CD4-positive, alpha-beta T cell (primary cell): ENCODE data around the gene NOD2. TPM values are rescaled to one million over a fixed set of nuclear protein-coding genes. Genes with fewer than 3 reads are reported as not detected.

Experiments
- ATAC-seq: fragments of 200-7000 bp; cut with Tn5 transposase; one replicate; pipeline ENCODE4 v1.10.0; 2022; ENCODE audit warnings: mild to moderate bottlenecking; ENCODE audit not compliant: poor library complexity
- CTCF ChIA-PET: fragments of 350-600 bp; sonication (Branson Sonifier 250); formaldehyde crosslinking; loops from one replicate; lab custom pipeline; 2021; ENCODE audit warnings: antibody characterized with exemption, inconsistent platforms; lab: Charles Lee
- POLR2A ChIA-PET: fragments of 350-600 bp; sonication (Branson Sonifier 250); formaldehyde crosslinking; loops from one replicate; lab custom pipeline; 2021; ENCODE audit warnings: antibody characterized with exemption, inconsistent platforms; lab: Charles Lee
- DNase-seq, 14 experiments: peaks; one replicate each; pipeline ENCODE4 v3.0.0-alpha.2; 2013 to 2020; ENCODE audit warnings: mixed read lengths in 2 of 14
- H3K27ac ChIP-seq, 2 donors: one replicate each; pipeline versions ENCODE4 v1.5.1 to v1.7.0; 2013; ENCODE audit warnings: low read length in 2 of 2, low read depth in 1 of 2, mild to moderate bottlenecking in 1 of 2
- H3K27me3 ChIP-seq, 2 experiments: 1 replicate in 1 of 2; 2 replicates in 1 of 2; pipeline versions ENCODE4 v1.6.1 to v1.7.0; 2013; ENCODE audit warnings: low read length in 2 of 2, control low read depth in 1 of 2, mild to moderate bottlenecking in 1 of 2, moderate library complexity in 1 of 2; ENCODE audit not compliant: insufficient read depth in 2 of 2, control insufficient read depth in 1 of 2
- H3K36me3 ChIP-seq: one replicate; pipeline ENCODE4 v1.6.1; 2013; ENCODE audit warnings: low read length, control low read depth; ENCODE audit not compliant: insufficient read depth
- H3K4me1 ChIP-seq: one replicate; pipeline ENCODE4 v1.6.1; 2013; ENCODE audit warnings: low read length, control low read depth; ENCODE audit not compliant: insufficient read depth
- H3K4me3 ChIP-seq: one replicate; pipeline ENCODE4 v1.5.1; 2013; ENCODE audit warnings: mild to moderate bottlenecking, low read length, moderate library complexity
- H3K9me3 ChIP-seq, 2 experiments: 1 replicate in 1 of 2; 2 replicates in 1 of 2; pipeline versions ENCODE4 v1.6.1 to v1.7.0; 2013; ENCODE audit warnings: low read length in 2 of 2, mild to moderate bottlenecking in 2 of 2, control low read depth in 1 of 2, moderate library complexity in 1 of 2; ENCODE audit not compliant: control insufficient read depth in 1 of 2, insufficient read depth in 1 of 2
- H3K27ac Mint-ChIP-seq: one replicate; pipeline ENCODE4 v1.8.0; 2020; ENCODE audit warnings: mixed read lengths
- H3K27me3 Mint-ChIP-seq: one replicate; pipeline ENCODE4 v1.8.0; 2021; ENCODE audit warnings: mixed read lengths
- H3K36me3 Mint-ChIP-seq: one replicate; pipeline ENCODE4 v1.8.0; 2021; ENCODE audit warnings: low read depth, mixed read lengths
- H3K4me1 Mint-ChIP-seq: one replicate; pipeline ENCODE4 v1.8.0; 2021; ENCODE audit warnings: low read depth, mixed read lengths
- H3K4me3 Mint-ChIP-seq: one replicate; pipeline ENCODE4 v1.8.0; 2020; ENCODE audit warnings: mild to moderate bottlenecking, mixed read lengths
- H3K9me3 Mint-ChIP-seq: one replicate; pipeline ENCODE4 v1.8.0; 2020; ENCODE audit warnings: mixed read lengths
- CTCF ChIP-seq: fragments of 200-600 bp; IDR thresholded peaks from one replicate; pipeline ENCODE4 v1.8.0; 2022; ENCODE audit warnings: antibody characterized with exemption, mild to moderate bottlenecking
- intact Hi-C, 2 experiments: fragments of 100-400 bp; cut with DNase I in 1 of 2; cut with micrococcal nuclease in 1 of 2; formaldehyde crosslinking; loops; one replicate each; pipeline versions ENCODE4 v1.15.1 to v1.9.0; 2023 to 2025; cut with DNase I, micrococcal nuclease
- total RNA-seq, 174 experiments: library from RNA in 2 of 174; stranded (reverse) in 2 of 174; gene quantifications; one replicate each; pipeline ENCODE4 v1.2.3 and lab custom pipeline; 2021 to 2026

Gene NOD2
- total RNA-seq, 2 experiments from 2014 or later: 4.5 to 5.3 TPM

- no peak for ATAC-seq
- H3K36me3 Mint-ChIP-seq: peaks cover 49% of the 10 kb centered on the region
Measured at GRCh38 chr16:50741225-50741780, 47.9 kb downstream of the NOD2 start.

GRCh38 chr16:50741781-50742575, 48.6 kb downstream of the NOD2 start, which contains the start of gene CYLD:
TSS of gene CYLD (plus strand) at chr16:50742086. CDS start at chr16:50749699, 7,613 bp downstream.
- H3K4me1 Mint-ChIP-seq: peaks cover 48% of the 10 kb centered on the region
- H3K27ac Mint-ChIP-seq: peak within 1 kb of the TSS; percentile 87
- ATAC-seq (peak; percentile 88), DNase-seq (peak; percentile 98 to 100 (median 99))
- Histone ChIP-seq H3K27me3 (no peaks in the 10 kb centered on the region), H3K27ac (peak within 1 kb of the TSS; percentile 97 to 99), H3K36me3 (peaks cover 15% of the 10 kb centered on the region), H3K4me3 (peak within 1 kb of the TSS; percentile 80), H3K9me3 (no peaks in the 10 kb centered on the region), H3K4me1 (peaks cover 15% of the 10 kb centered on the region)
- no peak for TF ChIP-seq CTCF
- ChIA-PET POLR2A (interaction anchor here (0.5 to 7.2 kb wide), 39 partner anchors 8 to 716 kb away, joined by 3 to 167 read pairs (median 5); partner anchors contain the start of genes CNEP1R1, HEATR3 and SNX20), CTCF (interaction anchor here (0.9 to 1.1 kb wide), 3 partner anchors 22 to 64 kb away, joined by 3 to 4 read pairs (median 4); no protein-coding TSS in a partner anchor)
- peaks cover 51% of the 10 kb centered on the region for H3K36me3 Mint-ChIP-seq
- no peaks in the 10 kb centered on the region for H3K9me3 Mint-ChIP-seq
- peak within 1 kb of the TSS; percentile 99 for H3K4me3 Mint-ChIP-seq
- no peaks in the 10 kb centered on the region for H3K27me3 Mint-ChIP-seq
- intact Hi-C loops: loop anchor here (1.0 to 10.0 kb wide), 8 partner anchors 64 to 715 kb away; partner anchors contain the start of genes BRD7 (in 2 of the 2), CNEP1R1 (in 1 of the 2), NKD1 (in 1 of the 2) and TENT4B (in 1 of the 2)

More at GRCh38 chr16:50741225-50741780, 47.9 kb downstream of the NOD2 start:
- Histone ChIP-seq H3K36me3 (peaks cover 15% of the 10 kb centered on the region), H3K27me3 (no peaks in the 10 kb centered on the region), H3K9me3 (no peaks in the 10 kb centered on the region), H3K4me3 (peak overlapping the region; percentile 52), H3K27ac (peak overlapping the region; percentile 74 to 86), H3K4me1 (peaks cover 15% of the 10 kb centered on the region)
- Mint-ChIP-seq H3K4me1 (peaks cover 45% of the 10 kb centered on the region), H3K27me3 (no peaks in the 10 kb centered on the region), H3K27ac (peak overlapping the region; percentile 87), H3K9me3 (no peaks in the 10 kb centered on the region), H3K4me3 (peak overlapping the region; percentile 90)
- TF ChIP-seq CTCF: no peak
- peak in 1 of 14 experiments; percentile 10 for DNase-seq
- ChIA-PET POLR2A (interaction anchor here (0.5 to 7.2 kb wide), 39 partner anchors 8 to 716 kb away, joined by 3 to 167 read pairs (median 5); partner anchors contain the start of genes CNEP1R1, HEATR3 and SNX20), CTCF (interaction anchor here (0.9 to 1.7 kb wide), 4 partner anchors 21 to 76 kb away, joined by 3 to 4 read pairs (median 4); no protein-coding TSS in a partner anchor)
- intact Hi-C loops: loop anchor here (1.0 to 10.0 kb wide), 5 partner anchors 65 to 714 kb away; partner anchors contain the start of genes BRD7 (in 1 of the 2), CNEP1R1 (in 1 of the 2) and TENT4B (in 1 of the 2)
